Ascending aorta (tissue), 2 donors: ENCODE results near the gene CCDC57. TPM values are rescaled to one million over a fixed set of nuclear protein-coding genes. Genes with fewer than 3 reads are reported as not detected.

Source experiments
- DNase-seq, 2 donors: peaks; one replicate each; pipeline ENCODE4 v3.0.0-alpha.2; 2019; ENCODE audit warnings: low spot score in 2 of 2
- H3K27ac ChIP-seq, 2 donors: fragments of 200-600 bp; sonication (generic); one replicate each; pipeline ENCODE4 v1.5.1; 2016 to 2017; ENCODE audit warnings: mild to moderate bottlenecking in 1 of 2
- H3K27me3 ChIP-seq: fragments of 200-600 bp; sonication (generic); one replicate; pipeline ENCODE4 v1.5.1; 2017
- H3K36me3 ChIP-seq, 2 donors: fragments of 200-600 bp; sonication (generic); one replicate each; pipeline ENCODE4 v1.5.1; 2016
- H3K4me1 ChIP-seq, 2 donors: fragments of 200-600 bp; sonication (generic); one replicate each; pipeline ENCODE4 v1.5.1; 2016 to 2017; ENCODE audit warnings: mild to moderate bottlenecking in 1 of 2
- H3K4me3 ChIP-seq, 2 donors: fragments of 200-600 bp; sonication (generic); one replicate each; pipeline ENCODE4 v1.5.1; 2016 to 2017; ENCODE audit warnings: mild to moderate bottlenecking in 1 of 2
- H3K9me3 ChIP-seq, 2 donors: fragments of 200-600 bp; sonication (generic); one replicate each; pipeline ENCODE4 v1.5.1; 2016
- CTCF ChIP-seq, 3 experiments: fragments of 200-600 bp in 2 of 3; fragments of 450-650 bp in 1 of 3; sonication (generic) in 2 of 3; IDR thresholded peaks; one replicate each; pipeline ENCODE4 v1.5.1; 2016 to 2019; ENCODE audit warnings: antibody characterized with exemption in 3 of 3, mild to moderate bottlenecking in 1 of 3, moderate library complexity in 1 of 3
- intact Hi-C: fragments of 100-400 bp; cut with DNase I; formaldehyde crosslinking; loops from one replicate; pipeline ENCODE4 v1.15.1; 2023
- total RNA-seq: library from RNA; depleted of rRNA; stranded (reverse); fragments of >200 nt; gene quantifications from one replicate; pipeline ENCODE4 v1.1.0, GENCODE V29; 2016

Gene CCDC57
- total RNA-seq, 1 donor from 2014 or later = 12.8 TPM

GRCh38 chr17:82061047-82061925 lies 151.4 kb downstream of the CCDC57 start:
- TF ChIP-seq CTCF (IDR thresholded peaks at IDR 0.05) = no peak
- Histone ChIP-seq H3K36me3 (peaks cover 59 to 70% of the 10 kb centered on the region in 2 donors), H3K27me3 (no peaks in the 10 kb centered on the region), H3K9me3 (no peaks in the 10 kb centered on the region), H3K4me3 (no peak overlapping the region), H3K4me1 (peaks cover 13 to 18% of the 10 kb centered on the region in 2 donors), H3K27ac (no peak overlapping the region)
- DNase-seq = no peak
- intact Hi-C loops = no loop called here

- no peak for DNase-seq
- H3K4me3 ChIP-seq = no peak overlapping the region
- H3K9me3 ChIP-seq = no peaks in the 10 kb centered on the region
- no peak overlapping the region for H3K27ac ChIP-seq
- TF ChIP-seq CTCF (IDR thresholded peaks at IDR 0.05) = no peak
- peaks cover 66 to 77% of the 10 kb centered on the region in 2 donors for H3K36me3 ChIP-seq
- H3K27me3 ChIP-seq = no peaks in the 10 kb centered on the region
- intact Hi-C loops = no loop called here
- peaks cover 9 to 12% of the 10 kb centered on the region in 2 donors for H3K4me1 ChIP-seq
Measured at GRCh38 chr17:82060614-82061013, 152.0 kb downstream of the CCDC57 start.

- no peak for TF ChIP-seq CTCF (IDR thresholded peaks at IDR 0.05)
- H3K4me3 ChIP-seq = no peak overlapping the region
- no peaks in the 10 kb centered on the region for H3K27me3 ChIP-seq
- peaks cover 72 to 83% of the 10 kb centered on the region in 2 donors for H3K36me3 ChIP-seq
- peaks cover 8 to 9% of the 10 kb centered on the region in 2 donors for H3K4me1 ChIP-seq
- no peaks in the 10 kb centered on the region for H3K9me3 ChIP-seq
- no peak overlapping the region for H3K27ac ChIP-seq
- intact Hi-C loops = no loop called here
- no peak for DNase-seq
Measured at GRCh38 chr17:82060001-82060380, 152.7 kb downstream of the CCDC57 start.

- DNase-seq = no peak
- intact Hi-C loops = no loop called here
- H3K9me3 ChIP-seq = no peaks in the 10 kb centered on the region
- no peak overlapping the region for H3K27ac ChIP-seq
- peaks cover 2 to 4% of the 10 kb centered on the region in 2 donors for H3K4me1 ChIP-seq
- no peaks in the 10 kb centered on the region for H3K27me3 ChIP-seq
- H3K36me3 ChIP-seq = peaks cover 77 to 88% of the 10 kb centered on the region in 2 donors
- H3K4me3 ChIP-seq = no peak overlapping the region
- TF ChIP-seq CTCF (IDR thresholded peaks at IDR 0.05) = no peak
Measured at GRCh38 chr17:82059272-82060000, 153.2 kb downstream of the CCDC57 start.

- TF ChIP-seq CTCF (IDR thresholded peaks at IDR 0.05) = no peak
- no peak overlapping the region for H3K27ac ChIP-seq
- no peaks in the 10 kb centered on the region for H3K4me1 ChIP-seq
- no peaks in the 10 kb centered on the region for H3K9me3 ChIP-seq
- no peak overlapping the region for H3K4me3 ChIP-seq
- H3K27me3 ChIP-seq = no peaks in the 10 kb centered on the region
- intact Hi-C loops = no loop called here
- peaks cover 83 to 94% of the 10 kb centered on the region in 2 donors for H3K36me3 ChIP-seq
- no peak for DNase-seq
Measured at GRCh38 chr17:82058855-82059249, 153.8 kb downstream of the CCDC57 start.
